HG03045 (cell line): ENCODE data around the gene ZNF613.
A peak's percentile ranks its signal among the peaks of the same experiment; 100 is the strongest.
"Not testable (repeated sequence)": the region's sequence is repeated elsewhere in the genome, so short reads cannot be mapped to it uniquely, and the experiment has no call there.

ENCODE experiments used
- ATAC-seq: cut with Tn5 transposase; IDR thresholded peaks from one replicate; pipeline ENCODE4 v1.9.1; 2021; ENCODE audit warnings: mild to moderate bottlenecking, moderate library complexity; ENCODE audit not compliant: unreplicated experiment

Gene ZNF613

DNA sequence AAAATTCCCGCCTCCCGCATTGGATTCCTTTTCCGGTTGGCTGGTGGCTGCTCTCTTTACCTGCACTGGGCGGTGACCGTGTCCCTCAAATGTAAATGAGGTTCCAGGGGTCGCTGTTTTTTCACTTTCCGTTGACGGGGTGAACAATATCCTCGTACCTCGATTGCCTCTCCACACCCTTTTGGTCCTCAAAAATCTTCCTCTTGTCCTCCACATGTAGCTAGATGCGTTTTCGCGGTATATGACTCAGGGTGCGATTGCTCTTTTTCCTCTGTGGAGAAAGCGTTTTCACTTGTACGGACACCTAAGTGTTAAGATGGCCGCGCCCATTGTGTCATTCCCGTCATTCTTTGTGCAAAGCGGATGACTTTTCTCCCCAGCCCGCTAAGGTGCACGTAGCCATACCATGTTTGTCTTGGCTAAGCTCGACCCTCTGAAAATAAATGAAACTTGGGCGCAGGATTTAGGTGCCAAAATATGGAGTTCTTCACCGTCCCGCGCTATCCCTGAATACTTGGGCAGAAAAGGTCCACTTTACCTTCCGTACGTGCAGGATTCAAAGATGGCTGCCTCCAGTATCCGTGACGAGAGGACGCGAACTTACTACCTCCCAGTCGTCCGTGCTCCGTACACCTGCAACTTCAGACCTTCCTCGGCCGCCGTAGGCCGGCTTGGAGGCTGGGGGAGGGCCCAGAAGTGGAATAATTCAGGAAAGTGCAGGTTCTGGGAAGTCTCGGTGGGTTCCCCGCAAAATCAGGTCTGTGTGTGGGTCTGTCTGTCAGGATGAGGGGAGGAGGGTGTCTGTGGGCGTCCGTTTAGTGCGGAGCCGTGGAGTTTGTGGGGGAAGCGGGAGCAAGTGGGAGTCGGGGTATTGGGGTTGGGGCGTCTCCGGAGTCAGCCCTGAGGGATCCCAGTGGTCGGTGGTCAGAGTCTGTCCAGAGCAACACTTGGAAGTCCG lies at the start of gene ZNF613:
ZNF613 (plus strand) TSS at position 689 of the 958 bp plus-strand sequence. CDS start 8,749 bp downstream, outside the sequence.
- peak; percentile 82 for ATAC-seq

DNA sequence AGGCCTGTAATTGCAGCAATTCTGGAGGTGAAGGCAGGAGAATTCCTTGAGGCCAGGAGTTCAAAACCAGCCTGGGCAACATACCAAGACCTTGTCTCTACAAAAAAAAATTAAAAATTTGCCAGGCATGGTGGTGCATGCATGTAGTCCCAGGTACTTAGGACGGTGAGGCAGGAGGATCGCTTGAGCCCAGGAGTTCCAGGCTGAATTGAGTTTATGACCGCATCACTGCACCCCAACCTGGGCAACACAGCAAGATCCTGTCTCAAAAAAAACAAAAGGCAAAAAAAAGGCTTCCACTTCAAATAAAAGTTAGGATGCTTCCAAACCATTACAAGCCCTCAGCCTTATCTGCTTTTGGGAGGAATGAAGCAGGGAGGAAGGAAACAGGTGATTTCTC lies 44.8 kb upstream of the ZNF613 start:
- no peak for ATAC-seq

DNA sequence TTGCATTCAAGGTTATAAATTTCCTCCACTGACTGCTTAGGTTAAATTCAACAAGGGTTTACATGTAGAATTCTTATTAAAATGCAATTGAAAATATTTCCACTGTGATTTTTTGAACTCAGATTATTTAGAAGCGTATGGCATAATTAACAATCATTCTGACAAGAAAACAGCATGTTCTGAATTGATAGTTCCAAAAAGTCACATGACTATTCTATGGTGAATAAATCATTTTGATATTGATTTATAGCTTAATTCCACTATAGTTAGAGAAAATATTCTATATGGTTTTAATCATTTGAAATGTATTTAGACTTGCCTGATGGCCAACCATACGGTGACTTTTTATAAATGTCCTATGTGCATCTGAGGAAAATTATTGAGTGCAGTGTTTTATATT lies 42.6 kb upstream of the ZNF613 start:
- ATAC-seq, result no peak

DNA sequence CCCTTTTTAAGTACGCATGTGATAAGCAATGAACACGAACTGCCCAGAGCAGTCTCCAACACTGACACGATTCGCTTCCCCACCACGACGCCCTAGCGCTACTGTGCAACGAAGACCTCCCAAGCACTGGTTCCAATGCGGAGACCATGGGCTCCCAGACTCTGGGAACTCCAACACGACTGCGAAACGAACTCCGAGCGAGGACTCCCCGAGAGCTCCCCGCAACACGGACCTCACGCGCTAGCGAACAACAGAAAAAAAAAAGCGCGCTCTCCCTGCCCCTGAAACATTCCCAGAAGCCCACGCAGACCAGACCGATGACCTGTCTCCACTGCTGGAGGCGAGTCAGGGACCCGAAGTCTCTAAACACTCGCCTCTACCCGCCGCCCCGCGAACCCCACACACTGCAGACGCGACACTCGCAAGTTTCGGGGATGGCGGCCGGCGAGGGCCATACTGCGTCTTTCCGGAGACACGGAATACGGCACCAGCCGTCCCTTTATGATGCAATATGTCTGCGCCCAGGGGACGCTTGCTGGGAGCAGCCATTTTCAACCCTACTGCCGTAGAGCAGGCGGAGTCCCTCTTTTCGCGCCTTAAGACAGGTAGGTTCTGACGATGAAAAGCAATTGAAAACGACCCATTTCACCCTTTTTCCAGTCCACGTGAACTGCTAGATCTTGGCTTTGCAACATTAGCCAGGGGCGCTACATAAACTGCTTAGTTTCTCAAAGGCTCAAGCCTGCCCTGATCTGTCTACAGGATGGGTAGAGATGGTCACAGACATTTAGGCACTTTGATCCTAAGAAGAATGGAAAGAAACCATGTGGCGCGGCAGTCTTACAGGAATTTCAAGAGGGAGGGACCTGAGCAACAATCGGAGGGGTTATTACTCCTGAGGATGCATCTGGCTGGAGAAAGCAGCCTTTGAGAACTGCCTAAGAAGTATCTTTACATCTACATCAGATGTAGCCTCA lies 39.5 kb upstream of the ZNF613 start, which contains the start of gene ZNF577:
ZNF577 (minus strand) TSS at position 430 of the 977 bp plus-strand sequence. CDS start 7,569 bp downstream, outside the sequence.
- ATAC-seq, result no peak

DNA sequence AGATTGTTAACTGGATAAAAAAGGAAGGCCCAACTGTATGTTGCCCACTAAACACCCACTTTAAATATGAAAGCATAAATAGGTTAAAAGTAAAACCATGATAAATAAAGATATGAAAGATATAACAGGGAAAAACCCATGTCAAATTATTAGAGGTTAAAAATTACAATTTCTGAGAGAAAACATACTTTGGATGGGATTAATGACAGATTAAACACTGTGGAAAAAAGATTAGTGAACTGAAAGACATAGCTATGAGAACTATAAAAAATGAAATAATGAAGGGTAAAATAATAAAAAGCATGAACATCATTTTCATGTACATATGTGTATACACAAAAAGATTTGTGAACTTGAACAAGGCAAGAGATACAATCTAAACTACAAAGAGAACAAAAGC lies 37.3 kb upstream of the ZNF613 start:
- ATAC-seq, result no peak

DNA sequence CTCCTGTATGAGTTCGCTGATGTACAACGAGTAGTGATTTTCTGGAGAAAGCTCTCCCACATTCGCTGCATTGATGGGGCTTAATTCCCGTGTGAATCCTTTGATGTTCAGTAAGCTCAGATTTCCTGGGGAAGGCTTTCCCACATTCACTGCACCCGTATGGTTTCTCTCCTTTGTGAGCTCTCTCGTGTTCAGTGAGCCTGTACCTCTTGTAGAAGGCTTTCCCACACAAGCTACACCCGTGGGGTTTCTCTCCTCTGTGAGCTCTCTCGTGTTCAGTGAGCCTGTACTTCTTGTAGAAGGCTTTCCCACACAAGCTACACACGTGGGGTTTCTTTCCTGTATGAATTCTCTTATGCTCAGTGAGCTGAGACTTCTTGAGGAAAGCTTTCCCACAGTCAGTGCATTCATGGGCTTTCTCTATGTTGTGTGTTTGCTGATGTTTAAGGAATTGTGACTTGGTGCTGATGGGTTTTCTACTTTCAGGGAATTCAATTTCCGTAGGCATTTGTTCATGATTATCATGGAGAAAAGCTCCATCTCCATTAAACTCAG lies 36.0 kb upstream of the ZNF613 start:
- ATAC-seq, result no peak

DNA sequence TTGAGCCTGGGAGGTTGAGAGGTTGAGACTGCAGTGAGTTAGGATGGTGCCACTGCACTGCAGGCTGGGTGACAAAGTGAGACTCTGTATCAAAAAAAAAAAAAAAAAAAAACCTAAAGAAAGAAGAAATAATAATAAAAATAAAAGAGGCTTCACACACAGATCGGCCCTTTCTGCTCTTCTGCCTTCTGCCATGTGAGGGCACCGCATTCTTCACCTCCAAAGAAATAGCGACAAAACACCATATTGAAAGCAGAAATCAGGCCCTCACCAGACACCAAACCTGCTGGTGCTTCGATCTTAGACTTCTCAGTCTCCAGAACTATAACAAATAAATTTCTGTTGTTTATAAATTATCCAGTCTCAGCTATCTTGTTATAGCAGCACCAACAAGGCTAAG lies 25.4 kb upstream of the ZNF613 start:
- ATAC-seq, result no peak

DNA sequence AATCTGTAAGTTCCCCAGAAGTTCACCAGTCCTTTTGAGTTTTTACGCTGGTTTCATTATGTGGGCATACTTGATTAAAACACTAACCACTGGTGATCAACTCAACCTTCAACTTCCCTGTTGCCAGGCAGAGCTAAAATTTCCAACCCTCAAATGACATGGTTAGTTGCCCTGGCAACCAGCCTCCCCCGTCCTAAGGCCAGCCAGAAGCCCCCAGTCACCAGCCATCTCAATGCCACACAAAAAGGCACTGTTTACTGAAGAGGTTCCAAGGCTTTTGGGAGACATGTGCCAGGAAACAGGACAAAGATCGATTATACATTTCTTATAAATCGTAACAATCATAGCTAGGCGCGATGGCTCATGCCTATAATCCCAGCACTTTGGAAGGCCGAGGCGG lies 24.1 kb upstream of the ZNF613 start:
- no peak for ATAC-seq

DNA sequence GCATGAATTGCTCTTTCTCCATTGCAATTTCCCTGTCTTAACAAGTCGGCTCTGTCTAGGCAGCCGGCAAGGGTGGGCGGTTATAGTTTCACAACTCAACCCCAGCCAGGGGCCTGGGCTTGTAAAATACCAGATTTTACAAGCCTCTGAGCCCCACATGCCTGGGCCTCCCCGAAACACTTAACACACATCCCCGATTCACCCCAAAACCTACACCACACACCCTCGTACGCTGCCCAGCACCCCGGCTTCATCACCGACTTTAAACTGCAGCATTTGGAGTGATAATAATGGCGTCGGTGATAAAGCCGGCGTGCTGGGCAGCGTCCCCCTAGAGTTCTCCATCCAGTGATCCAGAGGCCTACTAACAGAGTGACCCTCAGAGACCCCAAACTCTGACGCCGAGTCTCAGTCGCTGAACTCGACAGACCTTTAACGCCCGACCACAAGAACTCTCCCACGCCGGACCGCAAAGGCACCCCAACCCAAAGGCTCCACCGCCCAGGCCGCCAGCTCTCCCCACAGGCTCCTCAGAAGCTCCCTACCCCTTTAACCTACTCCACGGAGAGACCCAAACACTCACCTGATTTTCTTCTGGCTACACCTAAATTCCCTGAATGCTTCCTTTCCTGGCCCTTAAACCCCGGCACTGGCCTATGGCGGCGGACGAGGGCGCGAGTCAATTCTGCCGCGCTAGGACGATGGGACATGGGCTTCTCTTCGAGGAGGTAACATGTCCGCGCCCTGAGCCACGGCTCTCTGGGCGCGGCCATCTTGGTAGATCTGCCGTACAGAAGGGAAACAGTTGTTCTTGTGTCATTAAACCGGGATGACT lies 22.7 kb upstream of the ZNF613 start, which contains the start of gene ZNF649:
ZNF649 (minus strand) TSS at position 687 of the 835 bp plus-strand sequence. CDS start 4,910 bp downstream, outside the sequence.
- peak; percentile 70 for ATAC-seq

DNA sequence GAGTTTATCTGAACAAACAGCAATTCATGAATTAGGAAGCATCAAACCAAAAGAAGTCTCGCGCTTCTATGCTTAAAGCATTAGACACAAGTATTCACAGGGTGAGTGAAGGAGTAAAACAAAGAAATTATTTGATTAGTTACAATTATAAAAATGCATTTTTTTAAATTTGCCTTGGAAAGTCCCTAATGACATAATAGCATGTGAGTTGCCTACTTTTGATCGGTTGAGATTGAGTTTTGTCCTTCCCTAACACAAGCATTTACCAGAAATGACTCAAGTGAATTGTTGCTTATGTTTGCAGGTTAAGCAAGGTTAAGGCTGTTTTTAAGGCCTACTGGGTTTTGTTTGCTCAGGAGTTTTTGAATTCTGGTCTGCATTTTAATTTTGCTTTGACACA lies 22.1 kb upstream of the ZNF613 start:
- ATAC-seq, result no peak

DNA sequence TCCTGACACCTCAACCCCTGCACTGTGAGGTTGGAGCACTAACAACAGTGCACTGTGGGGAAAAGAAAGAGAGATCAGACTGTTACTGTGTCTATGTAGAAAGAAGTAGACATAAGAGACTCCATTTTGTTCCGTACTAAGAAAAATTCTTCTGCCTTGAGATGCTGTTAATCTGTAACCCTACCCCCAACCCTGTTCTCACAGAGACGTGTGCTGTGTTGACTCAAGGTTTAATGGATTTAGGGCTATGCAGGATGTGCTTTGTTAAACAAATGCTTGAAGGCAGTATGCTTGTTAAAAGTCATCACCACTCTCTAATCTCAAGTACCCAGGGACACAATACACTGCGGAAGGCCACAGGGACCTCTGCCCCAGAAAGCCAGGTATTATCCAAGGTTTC lies 21.6 kb upstream of the ZNF613 start:
- not testable (repeated sequence) for ATAC-seq

DNA sequence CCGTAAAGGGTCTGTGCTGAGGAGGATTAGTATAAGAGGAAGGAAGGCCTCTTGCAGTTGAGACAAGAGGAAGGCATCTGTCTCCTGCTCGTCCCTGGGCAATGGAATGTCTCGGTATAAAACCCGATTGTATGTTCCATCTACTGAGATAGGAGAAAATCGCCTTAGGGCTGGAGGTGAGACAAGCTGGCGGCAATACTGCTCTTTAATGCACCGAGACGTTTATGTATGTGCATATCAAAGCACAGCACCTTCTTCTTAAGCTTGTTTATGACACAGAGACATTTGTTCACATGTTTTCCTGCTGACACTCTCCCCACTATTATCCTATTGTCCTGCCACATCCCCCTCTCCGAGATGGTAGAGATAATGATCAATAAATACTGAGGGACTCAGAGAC lies 21.2 kb upstream of the ZNF613 start:
- not testable (repeated sequence) for ATAC-seq

DNA sequence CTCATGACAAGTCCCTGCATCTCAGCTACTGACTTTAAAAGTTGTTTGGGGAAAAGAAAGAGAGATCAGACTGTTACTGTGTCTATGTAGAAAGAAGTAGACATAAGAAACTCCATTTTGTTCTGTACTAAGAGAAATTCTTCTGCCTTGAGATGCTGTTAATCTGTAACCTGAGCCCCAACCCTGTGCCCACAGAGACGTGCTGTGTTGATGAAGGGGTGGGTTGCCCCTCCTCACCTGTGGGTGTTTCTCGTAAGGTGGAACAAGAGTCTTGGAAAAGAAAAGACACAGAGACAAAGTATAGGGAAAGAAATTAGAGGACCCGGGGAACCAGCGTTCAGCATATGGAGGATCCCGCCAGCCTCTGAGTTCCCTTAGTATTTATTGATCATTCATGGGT lies 19.3 kb upstream of the ZNF613 start:
- ATAC-seq, result not testable (repeated sequence)

DNA sequence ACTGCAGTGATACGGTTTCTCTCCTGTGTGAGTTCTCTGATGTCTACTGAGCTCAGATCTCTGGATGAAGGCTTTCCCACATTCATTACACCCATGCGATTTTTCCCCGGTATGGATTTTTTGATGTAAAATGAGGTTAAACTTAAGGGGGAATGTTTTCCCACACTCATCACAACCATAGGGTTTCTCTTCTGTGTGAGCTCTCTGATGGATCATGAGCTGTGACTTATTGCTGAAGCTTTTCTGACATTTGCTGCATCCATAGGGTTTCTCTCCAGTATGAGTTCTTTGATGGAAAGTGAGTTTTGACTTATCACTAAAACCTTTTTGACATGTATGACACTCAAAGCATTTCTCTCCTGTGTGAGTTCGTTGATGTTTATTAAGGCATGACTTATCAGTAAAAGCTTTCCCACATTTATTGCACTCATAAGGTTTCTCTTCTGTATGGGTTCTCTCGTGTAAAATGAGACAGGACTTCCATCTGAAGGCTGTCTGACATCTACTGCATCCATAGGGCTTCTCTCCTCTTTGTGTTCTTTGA lies 11.9 kb upstream of the ZNF613 start:
- no peak for ATAC-seq

DNA sequence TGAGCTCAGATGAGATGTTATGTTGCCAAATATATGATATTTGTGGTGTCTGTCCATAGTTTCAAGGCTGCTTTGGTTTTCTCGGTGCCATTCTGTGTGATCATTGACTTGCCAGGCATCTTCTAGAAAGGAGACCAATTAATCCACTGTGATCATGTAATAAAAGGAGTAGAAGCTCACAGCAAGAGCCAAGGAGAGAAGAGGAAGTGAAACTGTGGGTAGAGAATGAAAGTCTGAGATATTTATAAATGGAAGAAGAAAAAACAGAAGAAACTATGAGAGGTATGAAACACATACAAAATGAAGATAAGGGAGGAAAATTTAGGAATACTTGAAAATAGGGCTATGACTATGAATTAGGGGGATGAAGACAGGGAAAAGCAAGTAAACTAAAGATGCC lies 11.1 kb upstream of the ZNF613 start:
- ATAC-seq, result no peak

DNA sequence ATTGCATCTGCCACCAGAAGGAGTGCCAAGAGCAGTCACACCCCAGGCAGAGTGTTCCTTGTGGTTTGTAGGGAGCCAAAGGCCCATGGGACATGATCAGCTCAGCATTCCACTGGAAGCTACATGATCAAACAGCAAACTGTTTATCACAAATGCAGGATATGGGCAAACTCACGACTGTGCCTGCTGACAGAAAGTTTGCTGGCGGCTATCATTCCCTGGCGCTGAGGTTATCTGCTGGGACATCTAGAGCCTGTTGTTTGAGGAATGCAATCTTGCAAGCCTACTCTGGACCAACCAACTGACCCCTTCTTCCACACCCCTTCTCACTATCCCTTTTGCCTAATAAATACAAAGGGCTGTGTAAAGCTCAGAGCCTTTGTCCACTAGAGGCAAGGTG lies 7.7 kb upstream of the ZNF613 start:
- ATAC-seq, result no peak

DNA sequence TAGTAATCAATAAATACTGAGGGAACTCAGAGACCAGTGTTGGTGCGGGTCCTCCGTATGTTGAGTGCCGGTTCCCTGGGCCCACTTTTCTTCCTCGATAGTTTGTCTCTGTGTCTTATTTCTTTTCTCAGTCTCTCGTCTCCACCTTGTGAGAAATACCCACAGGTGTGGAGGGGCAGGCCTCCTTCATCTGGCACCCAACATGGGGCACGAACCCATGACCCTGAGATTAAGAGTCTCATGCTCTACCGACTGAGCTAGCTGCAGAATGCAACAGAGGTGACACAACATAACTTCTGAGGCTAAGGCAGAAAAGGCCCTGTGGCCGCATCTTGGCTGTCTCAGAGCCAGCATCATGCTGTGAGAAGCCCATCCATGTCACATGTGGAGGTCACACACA lies 5.3 kb upstream of the ZNF613 start:
- ATAC-seq, result no peak

DNA sequence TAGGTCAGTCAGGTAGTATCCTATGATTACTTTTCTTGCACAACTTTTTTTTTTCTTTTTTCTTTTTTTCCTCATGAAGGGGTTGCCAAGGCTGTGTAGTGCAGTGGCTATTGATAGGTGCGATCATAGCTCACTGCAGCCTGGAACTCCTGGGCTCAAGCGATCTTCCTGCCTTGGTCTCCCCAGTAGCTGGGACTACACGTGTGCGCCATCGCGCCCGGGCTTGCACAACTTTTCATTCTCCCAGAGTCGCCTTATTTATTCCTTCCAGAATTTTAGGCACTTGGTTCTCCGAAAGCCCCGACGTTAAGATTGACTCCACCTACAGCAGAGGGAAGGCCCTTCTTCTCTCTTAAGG lies 867 bp upstream of the ZNF613 start:
- no peak for ATAC-seq

DNA sequence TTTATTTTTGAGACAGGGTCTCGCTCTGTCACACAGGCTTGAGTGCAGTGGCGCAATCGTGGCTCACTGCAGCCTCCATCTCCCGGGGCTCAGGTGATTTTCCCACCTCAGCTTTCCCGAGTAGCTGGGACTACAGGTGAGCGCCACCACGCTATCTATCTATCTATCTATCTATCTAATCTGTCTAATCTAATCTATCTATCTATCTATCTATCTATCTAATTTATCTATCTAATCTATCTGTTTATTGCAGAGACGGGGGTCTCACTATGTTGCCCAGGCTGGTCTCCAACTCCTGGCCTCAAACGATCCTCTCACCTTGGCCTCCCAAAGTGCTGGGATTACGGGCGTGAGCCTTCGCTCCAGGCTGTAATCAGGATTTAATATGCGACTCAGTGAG lies 587 bp downstream of the ZNF613 start:
- ATAC-seq, result no peak

DNA sequence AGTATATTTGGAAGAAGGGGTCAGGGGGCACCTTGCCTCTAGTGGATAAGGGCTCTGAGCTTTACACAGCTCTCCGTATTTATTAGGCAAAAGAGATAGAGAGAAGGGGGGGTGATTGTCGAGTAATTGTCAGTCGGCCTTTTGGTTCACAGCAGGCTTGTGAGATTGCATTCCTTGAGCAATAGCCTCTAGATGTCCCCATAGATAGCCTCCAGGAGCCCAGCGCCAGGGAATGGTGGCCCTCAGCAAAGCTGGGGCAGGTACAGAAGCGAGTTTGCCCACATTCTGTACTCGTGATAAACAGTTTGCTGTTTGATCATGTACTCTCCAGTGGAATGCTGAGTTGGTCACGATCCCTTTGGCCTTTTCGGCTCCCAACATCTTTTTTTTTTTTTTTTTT lies 4.6 kb downstream of the ZNF613 start:
- no peak for ATAC-seq
